ENCODE measurements around the gene SAP30BP. TPM values are rescaled to one million over a fixed set of nuclear protein-coding genes. Genes with fewer than 3 reads are reported as not detected.

Gene SAP30BP
- total and polyA plus RNA-seq, 2 of the 13 experiments (the other 11 are each of a cell fraction or from before 2014, with no cell fraction given) = 67.7 to 99.4 TPM

GRCh38 chr17:75753514-75754377 is 86.6 kb downstream of the SAP30BP start (continued):
- TF ChIP-seq HINFP (CRISPR knock-in tag; IDR thresholded peaks at IDR 0.05; ENCODE audit: low read depth) = peak; percentile 71; the same call in 1 of the 2 replicates
- no peak for TF ChIP-seq ZNF17 (CRISPR knock-in tag; IDR thresholded peaks at IDR 0.05)
- TF ChIP-seq AHDC1 (CRISPR knock-in tag; IDR thresholded peaks at IDR 0.05; ENCODE audit: borderline replicate concordance) = no peak
- peak; percentile 46; the same call in 1 of the 2 replicates for TF ChIP-seq ZSCAN20 (CRISPR knock-in tag; IDR thresholded peaks at IDR 0.05; ENCODE audit: borderline replicate concordance)
- TF ChIP-seq ZBTB42 (CRISPR knock-in tag; IDR thresholded peaks at IDR 0.05) = 0 out of 2 replicates have a peak, but pooled peaks have one; percentile 47
- TF ChIP-seq PCBP1 (IDR thresholded peaks at IDR 0.05; ENCODE audit: borderline replicate concordance, low read depth, low read length) = no peak
- no peak for TF ChIP-seq DNMT3B (CRISPR knock-in tag; conservative IDR thresholded peaks at IDR 0.05)
- TF ChIP-seq ZNF143 (CRISPR knock-in tag; IDR thresholded peaks at IDR 0.05) = no peak
- no peak for TF ChIP-seq IRF2 (CRISPR knock-in tag; IDR thresholded peaks at IDR 0.05)
- no peak for TF ChIP-seq ZNF44 (CRISPR knock-in tag; IDR thresholded peaks at IDR 0.05)
- TF ChIP-seq SRSF1 (optimal IDR thresholded peaks at IDR 0.05; ENCODE audit: low read depth, low read length) = peak; percentile 51
- TF ChIP-seq ZSCAN25 (CRISPR knock-in tag; IDR thresholded peaks at IDR 0.05) = peak; percentile 49; the same call in 1 of the 2 replicates
- TF ChIP-seq ZNF704 (CRISPR knock-in tag; IDR thresholded peaks at IDR 0.05; ENCODE audit: borderline replicate concordance) = no peak
- no peak for TF ChIP-seq MATR3 (CRISPR knock-in tag; IDR thresholded peaks at IDR 0.05)
- TF ChIP-seq U2AF2 (IDR thresholded peaks at IDR 0.05; ENCODE audit: low read depth, low read length) = 0 out of 2 replicates have a peak, but pooled peaks have one; percentile 24
- TF ChIP-seq ZNF619 (CRISPR knock-in tag; IDR thresholded peaks at IDR 0.05) = no peak; the same call in 1 of the 2 replicates
- peak; percentile 89 for TF ChIP-seq BORCS8-MEF2B (CRISPR knock-in tag; IDR thresholded peaks at IDR 0.05)
- TF ChIP-seq DDIT3 (CRISPR knock-in tag; IDR thresholded peaks at IDR 0.05) = no peak
- TF ChIP-seq RARA (CRISPR knock-in tag; IDR thresholded peaks at IDR 0.05) = peak; percentile 53; the same call in 1 of the 2 replicates
